ENCODE measurements around the gene WWP2.

GRCh38 chr16:69816996-69817395, 54.9 kb downstream of the WWP2 start:
- TF ChIP-seq ZNF292 (tag by site-specific recombination; IDR thresholded peaks at IDR 0.05; ENCODE audit: borderline replicate concordance, low read depth), result no peak
- no peak for TF ChIP-seq ZBTB49 (tag by site-specific recombination; IDR thresholded peaks at IDR 0.05; ENCODE audit: low read depth)
- TF ChIP-seq ZNF280C (tag by site-specific recombination; IDR thresholded peaks at IDR 0.05), result no peak
- TF ChIP-seq ZBTB48 (tag by site-specific recombination; IDR thresholded peaks at IDR 0.05), result no peak
- TF ChIP-seq CTCF (tag by site-specific recombination; IDR thresholded peaks at IDR 0.05), result no peak
- no peak for TF ChIP-seq ZNF146 (tag by site-specific recombination; IDR thresholded peaks at IDR 0.05)
- no peak for TF ChIP-seq ZNF350 (tag by site-specific recombination; IDR thresholded peaks at IDR 0.05)
- no peak for TF ChIP-seq PRDM1 (tag by site-specific recombination; IDR thresholded peaks at IDR 0.05)
- TF ChIP-seq KLF8 (tag by site-specific recombination; IDR thresholded peaks at IDR 0.05), result no peak
- TF ChIP-seq ZNF223 (tag by site-specific recombination; IDR thresholded peaks at IDR 0.05), result no peak

Data from HEK293 (cell line).